Stimulated activated CD8-positive, alpha-beta memory T cell treated with anti-CD3 and anti-CD28 coated beads, Interleukin-12 subunit alpha, Interleukin-12 subunit beta, amount 100 ng/mL, for 24 hours (primary cell): Measurements from ENCODE around the gene NUTM1.
A peak's percentile ranks its signal among the peaks of the same experiment; 100 is the strongest.
"Not testable (repeated sequence)": the region's sequence is repeated elsewhere in the genome, so short reads cannot be mapped to it uniquely, and the experiment has no call there.

ENCODE experiments used
- DNase-seq: peaks from one replicate; pipeline ENCODE4 v3.0.0-alpha.2; 2020; ENCODE audit errors: extremely low read depth

NUTM1 gene

DNA sequence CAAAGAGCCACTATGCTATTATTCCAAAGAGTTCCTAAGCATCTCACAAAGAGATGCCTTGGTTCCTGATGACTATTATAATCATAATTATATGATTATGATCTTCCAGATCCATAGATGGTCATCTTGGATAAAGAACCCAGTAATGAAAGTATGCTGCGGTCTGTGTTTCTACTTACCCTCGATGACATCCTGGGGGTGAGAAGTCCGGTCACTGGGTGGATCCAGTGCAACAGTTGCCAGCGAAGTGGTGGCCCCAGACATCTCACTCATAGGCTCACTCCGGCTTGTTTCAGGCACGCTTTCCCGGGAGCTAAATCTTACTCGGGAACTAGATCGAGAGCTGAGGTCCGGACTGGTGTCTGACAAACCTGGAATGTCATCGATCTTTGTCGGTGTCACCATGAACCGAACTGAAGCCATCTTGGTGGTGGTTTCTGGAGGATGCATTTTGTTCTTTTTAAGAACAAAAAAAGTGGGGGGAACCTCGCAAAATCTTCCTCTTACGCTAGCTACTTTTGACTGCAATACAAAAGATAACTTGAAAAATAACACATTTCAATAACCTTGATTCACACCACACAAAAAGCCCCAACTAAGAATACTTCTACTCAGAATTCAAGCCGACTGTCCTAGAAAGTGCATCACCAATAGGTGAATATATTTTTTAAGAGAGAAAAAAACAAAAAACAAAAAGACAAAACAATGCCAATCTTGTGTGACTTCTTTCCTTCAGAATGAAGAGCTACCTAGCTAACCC lies 6.7 kb upstream of the NUTM1 start:
- no peak for DNase-seq

DNA sequence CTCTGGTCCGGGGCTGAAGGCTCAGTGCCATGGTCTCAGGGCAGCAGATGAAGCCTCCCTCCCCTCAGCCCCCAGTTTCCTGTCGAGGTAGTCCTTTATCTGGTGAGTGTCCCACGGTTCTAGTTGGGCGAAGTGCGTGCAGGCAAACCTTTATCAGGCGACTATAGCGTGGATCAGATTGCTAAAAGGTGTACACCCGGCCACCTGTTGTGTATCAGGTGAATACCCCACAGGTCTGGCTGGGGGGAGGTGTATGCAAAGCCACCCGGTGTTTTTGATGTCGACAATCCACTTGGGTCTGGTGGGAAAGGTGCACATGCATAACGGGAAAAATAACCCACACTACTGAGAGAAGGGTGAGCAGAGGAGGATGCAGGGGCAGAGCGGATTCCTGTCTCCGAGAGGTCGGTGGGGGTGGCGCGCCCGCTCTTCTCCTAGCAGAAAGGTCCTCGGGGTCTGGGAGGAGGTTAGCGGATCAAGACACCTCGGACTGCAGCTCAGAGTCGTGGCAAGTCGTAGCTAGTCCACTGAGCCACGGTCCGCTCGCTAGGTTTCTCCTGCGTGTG lies 6.0 kb upstream of the NUTM1 start:
- no peak for DNase-seq

DNA sequence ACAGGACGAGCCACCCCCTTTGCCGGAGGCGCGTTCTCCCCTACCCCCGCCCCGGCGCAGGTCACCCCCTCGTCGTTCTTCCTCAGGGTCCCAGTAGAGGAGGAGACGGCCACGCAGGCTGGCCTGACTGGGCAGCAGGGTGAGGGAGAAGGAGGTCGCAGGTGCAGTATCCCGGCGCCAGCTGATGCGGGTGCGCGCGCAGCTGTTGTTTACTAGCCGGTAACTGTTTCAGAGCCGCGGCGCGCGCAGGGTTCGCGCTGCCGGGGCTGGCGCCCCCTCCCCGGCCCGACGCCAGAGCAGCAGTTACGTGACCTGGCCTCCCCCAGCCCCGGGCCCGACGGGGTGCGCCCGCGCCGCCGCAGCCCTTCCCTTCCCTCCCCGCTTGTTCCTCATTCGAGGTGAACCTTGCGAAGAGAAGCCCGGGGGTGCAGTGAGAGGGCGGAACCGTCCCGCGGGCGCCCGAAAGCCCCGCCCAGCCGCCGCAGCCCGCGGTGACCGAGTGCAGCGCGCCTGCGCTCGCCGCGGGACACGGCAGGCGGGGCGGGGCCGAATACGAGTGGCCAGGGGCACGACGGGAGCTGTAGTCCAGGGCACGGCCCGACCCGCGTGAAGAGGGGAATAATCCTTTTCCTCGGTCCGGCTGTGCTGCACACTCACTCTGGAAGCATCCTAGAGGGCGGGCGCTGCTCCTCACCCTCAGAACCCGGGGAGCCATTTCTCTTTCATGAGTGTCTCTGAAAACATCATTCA lies 5.4 kb upstream of the NUTM1 start, which contains the start of gene SLC12A6:
Gene SLC12A6, minus strand, starts transcription at position 225 of the 750 bp plus-strand sequence. CDS start 1,101 bp downstream, outside the sequence.
- DNase-seq, result peak; percentile 77

DNA sequence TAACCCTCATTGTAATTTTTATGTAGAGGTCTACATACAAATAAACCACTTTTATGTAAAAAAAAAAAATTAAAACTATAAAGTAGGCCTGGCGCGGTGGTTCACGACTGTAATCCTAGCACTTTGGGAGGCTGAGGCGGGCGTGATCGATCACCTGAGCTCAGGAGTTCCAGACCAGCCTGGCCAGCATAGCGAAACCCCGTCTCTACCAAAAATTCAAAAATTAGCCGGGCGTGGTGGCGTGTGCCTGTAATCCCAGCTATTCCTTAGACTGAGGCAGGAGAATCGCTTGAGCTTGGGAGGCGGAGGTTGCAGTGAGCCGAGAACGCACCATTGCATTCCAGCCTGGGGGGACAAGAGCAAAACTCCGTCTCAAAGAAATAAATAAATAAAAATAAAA lies 4.8 kb upstream of the NUTM1 start:
- no peak for DNase-seq

DNA sequence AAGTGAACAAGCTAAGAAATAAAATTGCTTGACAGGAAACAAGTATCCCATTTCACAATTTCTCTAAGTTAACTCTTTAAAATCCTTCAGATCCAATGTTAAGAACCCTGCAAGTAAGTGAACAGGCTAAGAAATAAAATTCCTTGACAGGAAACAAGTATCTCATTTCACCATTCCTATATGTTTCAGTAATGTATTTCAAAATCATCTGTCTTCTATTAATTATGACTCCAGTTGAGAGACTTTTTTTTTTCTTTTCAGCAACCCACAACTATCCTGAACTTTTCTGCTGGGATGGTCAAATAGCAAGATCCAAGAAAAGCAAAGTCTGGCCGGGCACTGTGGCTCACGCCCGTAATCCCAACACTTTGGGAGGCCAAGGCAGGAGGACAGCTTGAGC lies 3.2 kb upstream of the NUTM1 start:
- DNase-seq, result no peak

DNA sequence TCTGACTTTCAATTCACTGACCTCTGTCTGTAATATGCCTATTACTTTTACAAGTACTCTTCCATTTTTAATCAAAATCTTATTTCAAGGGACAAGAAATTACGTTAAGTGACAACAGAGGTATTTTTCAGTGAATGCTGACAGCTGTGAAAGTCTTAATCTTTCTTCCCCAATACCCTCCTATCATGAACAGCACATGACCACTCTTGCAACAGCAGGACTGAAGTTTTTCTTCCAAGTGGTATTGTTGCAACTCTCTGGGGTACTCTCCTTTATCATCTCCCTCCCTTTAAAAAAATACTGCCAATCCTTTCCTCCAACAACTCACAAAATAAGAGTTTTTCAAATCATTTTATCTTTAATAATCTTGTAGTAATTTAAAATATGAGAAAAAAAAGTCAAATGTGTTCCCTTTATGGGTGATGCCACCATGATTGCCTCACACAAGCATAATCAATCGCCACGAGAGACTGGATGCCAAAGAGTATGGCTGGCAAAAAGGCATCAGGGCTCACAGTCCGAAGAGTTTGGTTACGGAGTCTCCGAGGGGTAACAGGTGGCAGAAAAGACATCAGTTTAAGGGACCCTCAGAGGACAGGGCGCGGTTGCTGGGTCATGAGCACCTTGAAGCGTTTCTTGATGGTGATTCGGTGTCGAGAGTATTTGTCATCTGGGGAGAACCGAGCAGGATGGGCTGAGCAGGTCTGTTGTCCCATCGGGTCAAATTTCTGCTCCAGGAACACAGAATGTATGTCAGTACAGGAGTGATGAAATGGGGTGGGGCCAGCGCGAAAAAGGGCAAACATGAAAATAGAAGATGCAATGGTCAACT lies 1.5 kb upstream of the NUTM1 start:
- DNase-seq, result no peak

DNA sequence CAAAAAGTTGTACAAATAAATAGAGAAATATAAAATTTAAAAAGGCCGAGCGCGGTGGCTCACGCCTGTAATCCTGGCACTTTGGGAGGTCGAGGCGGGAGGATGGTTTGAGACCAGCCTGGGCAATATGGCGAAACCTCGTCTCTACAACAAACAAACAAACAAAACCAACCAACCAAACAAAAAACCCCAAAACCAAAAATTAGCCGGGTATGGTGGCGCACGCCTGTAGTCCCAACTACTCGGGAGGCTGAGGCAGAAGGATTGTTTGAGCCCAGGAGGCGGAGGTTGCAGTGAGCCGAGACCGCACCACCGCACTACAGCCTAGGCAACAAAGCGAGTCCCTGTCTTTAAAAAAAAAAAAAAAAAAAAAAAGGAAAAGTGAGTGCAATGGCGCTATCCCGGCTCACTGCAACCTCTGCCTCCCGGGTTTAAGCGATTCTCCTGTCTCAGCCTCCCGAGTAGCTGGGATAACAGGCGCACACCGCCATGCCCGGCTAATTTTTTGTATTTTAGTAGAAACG lies 840 bp upstream of the NUTM1 start:
- DNase-seq, result not testable (repeated sequence)

DNA sequence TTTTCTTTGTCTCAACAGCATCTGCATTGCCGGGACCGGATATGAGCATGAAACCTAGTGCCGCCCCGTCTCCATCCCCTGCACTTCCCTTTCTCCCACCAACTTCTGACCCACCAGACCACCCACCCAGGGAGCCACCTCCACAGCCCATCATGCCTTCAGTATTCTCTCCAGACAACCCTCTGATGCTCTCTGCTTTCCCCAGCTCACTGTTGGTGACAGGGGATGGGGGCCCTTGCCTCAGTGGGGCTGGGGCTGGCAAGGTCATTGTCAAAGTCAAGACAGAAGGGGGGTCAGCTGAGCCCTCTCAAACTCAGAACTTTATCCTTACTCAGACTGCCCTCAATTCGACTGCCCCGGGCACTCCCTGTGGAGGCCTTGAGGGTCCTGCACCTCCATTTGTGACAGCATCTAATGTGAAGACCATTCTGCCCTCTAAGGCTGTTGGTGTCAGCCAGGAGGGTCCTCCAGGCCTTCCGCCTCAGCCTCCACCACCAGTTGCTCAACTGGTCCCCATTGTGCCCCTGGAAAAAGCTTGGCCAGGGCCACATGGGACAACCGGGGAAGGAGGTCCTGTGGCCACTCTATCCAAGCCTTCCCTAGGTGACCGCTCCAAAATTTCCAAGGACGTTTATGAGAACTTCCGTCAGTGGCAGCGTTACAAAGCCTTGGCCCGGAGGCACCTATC lies 5.0 kb downstream of the NUTM1 start:
- DNase-seq, result no peak

DNA sequence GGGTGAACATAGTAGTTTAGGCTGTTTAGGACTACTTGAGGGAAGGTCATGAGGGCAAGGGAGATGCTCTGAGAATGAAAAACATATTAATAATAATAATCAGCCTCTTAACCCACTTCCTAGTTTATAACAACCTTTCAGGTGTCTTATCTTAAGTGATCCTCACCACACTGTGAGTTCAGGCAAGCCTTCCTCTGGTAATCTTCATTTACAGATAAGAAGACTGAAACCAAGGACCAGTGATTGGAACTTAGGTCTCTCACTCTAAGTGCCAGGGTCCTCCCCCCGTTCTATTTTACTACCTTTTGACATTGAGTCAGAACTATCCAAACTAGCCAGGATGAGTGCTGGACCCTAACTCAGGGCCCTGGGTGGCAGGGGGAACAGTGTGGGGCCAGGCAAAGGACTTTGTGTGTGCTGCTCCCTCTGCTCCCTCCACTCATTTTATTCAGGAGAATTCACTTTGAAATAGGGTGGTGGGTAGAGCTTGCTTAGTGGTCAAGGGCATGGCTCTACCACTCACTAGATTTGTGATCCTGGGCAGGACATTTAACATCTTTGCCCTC lies 5.7 kb downstream of the NUTM1 start:
- no peak for DNase-seq

DNA sequence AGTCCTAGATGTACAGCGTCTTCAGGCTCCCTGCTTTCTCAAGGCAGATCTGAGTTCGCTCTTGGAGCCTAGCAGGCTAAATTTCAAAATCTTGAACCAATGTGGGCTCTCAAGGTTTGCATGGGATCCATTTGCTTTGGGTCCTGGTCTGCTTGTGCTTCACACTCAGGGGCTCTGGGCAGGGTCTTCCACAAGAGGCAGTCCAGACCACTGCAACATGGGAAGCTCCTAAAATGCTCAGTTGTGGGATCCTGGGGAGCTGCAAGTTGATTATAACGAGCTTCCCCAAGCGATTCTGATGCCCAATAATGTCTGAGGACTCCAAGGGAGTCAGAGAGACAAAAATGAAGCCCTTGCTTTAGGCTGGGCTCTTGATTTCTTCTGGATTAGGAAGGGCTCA lies 6.7 kb downstream of the NUTM1 start:
- DNase-seq, result no peak

DNA sequence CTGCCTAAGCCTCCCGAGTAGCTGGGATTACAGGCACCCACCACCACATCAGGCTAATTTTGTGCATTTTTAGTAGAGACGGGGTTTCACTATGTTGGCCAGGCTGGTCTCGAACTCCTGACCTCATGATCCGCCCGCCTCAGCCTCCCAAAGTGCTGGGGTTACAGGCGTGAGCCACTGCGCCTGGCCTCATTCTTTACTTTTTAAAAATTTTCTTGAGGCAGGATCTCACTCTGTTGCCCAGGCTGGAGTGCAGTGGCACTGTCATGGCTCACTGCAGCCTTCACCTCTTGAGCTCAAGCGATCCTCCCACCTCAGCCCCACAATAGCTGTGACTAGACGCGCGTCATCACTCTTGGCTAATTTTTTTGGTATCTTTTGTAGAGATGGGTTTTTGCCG lies 9.9 kb downstream of the NUTM1 start:
- DNase-seq, result not testable (repeated sequence)

DNA sequence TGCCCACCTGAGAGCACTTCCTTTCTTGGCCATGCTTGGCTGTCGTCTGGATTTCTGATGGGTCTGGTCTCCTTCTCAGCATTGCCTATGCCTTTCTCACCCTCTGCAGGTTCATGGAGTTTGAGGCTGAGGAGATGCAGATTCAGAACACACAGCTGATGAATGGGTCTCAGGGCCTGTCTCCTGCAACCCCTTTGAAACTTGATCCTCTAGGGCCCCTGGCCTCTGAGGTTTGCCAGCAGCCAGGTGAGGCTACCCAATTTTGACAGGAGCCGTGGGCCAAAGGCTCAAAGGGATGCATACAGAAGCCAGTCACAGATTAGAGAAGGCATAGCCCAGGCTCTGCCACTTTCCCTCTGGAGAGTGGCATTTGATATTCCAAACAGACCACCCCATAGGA lies 10.5 kb downstream of the NUTM1 start:
- DNase-seq, result no peak

DNA sequence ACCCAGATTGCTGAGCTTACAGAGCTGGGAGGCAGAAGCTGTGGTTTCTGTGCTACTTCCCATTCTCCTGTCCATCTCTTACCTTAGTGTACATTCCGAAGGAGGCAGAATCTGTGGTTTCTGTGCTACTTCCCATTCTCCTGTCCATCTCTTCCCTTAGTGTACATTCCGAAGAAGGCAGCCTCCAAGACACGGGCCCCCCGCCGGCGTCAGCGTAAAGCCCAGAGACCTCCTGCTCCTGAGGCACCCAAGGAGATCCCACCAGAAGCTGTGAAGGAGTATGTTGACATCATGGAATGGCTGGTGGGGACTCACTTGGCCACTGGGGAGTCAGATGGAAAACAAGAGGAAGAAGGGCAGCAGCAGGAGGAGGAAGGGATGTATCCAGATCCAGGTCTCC lies 11.2 kb downstream of the NUTM1 start:
- no peak for DNase-seq

DNA sequence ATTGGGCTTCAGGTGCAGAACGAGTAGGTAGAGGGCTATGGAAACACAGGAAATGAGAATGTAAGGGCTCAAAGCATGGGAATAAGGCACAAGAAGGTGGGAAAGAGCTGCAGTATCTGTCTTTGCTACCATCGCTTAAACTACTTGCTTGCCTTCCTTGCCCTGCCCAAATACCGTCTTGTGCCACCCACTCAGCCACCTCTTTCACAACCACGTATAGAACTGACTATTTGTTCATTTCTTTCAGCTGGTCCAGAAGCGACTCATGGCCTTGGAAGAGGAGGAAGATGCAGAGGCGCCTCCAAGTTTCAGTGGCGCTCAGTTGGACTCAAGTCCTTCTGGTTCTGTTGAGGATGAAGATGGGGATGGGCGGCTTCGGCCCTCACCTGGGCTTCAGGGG lies 12.1 kb downstream of the NUTM1 start:
- DNase-seq, result no peak

DNA sequence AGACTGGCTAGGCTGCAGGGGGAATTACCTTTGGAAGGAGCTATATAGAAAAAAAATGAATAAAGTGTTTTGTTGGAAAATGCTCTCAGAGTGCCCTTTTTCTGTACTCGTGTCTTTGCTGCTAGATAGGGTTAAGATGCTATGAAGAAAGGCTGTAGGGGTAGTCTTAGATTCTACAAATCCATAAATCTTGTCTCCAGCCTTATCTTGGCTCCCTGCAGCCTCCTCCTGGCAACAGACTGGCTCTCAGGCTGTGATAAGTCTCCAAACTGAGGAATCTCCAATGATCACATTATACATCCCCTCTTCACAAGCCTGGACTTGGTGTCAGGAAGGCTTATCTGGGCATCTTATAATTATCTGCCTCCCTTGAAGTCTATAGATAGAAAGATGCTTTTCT lies 14.5 kb downstream of the NUTM1 start:
- no peak for DNase-seq

DNA sequence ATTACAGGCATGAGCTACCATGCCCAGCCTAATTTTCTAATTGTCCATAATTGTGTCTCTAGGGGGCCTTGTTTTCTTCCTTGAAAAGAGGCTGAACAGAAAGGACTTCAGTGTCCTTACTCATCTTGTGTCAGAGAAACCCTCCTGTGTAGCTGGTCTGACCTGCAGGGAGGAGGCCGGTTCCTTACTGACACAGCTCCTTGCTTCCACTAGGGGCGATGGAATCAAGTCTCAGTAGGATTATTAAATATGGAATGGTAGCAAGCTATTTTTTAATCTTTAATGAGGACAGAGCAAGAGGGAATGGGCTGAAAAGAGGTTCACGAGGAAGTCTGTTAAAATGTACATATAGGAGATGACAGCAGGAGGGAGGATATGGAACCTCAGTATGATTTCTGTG lies 15.3 kb downstream of the NUTM1 start:
- DNase-seq, result no peak

DNA sequence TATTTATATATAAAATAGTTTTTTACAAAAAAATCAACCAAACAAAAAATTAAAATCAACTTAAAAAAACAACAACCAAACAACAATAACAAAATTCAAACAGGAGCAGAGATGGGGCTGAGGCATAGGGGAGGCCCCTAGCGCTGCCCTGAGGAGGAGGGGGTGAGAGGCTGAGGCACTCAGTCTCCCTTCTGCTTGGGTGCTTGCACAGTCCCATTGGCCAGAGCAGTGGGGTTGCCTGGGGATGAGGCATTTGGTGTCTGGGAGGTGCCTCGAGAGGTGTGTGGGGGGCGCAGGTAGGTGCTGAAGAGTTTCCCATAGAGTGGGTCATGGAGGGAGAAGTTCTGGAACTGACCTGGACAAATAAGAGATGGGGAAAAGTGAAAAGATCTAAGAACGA lies 15.8 kb downstream of the NUTM1 start:
- DNase-seq, result no peak

DNA sequence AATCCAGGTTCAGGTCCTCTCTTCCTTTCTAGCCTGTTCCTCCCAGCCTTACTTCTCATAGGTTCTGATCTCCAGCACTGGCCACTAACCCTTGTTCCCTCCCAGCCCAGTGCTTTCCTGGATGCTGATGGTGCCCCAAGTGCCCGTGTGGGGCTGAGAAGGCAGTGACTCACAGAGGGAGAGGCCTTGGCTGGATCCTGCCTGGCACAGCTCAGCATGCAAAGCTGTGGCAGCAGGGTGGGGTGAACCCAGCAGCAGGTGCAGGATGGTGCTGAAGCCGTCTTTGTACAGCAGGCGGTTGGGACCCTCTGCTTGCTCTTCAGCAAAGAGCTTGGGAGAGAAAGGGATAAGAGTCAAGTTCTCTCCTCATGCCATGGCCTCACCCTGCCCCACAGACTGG lies 16.3 kb downstream of the NUTM1 start:
- no peak for DNase-seq

DNA sequence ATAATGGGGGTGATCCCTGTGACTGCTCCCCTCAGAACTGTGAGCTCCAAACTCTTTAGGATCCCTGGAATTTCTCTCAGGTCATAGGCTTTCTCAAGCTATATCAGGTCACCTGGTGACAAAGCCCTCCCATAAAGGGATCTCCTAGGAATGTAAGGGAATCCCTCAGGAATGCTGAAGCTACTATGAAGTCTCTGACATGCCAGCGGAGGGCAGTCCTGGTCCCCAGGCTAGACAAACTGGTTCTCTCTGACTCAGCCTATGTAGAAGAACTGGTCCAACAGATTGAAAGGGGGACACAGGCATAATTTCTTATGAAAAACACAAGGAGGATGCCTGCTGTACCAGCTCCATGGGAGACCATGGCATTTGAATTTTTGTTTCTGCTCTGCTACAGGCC lies 17.2 kb downstream of the NUTM1 start:
- no peak for DNase-seq

DNA sequence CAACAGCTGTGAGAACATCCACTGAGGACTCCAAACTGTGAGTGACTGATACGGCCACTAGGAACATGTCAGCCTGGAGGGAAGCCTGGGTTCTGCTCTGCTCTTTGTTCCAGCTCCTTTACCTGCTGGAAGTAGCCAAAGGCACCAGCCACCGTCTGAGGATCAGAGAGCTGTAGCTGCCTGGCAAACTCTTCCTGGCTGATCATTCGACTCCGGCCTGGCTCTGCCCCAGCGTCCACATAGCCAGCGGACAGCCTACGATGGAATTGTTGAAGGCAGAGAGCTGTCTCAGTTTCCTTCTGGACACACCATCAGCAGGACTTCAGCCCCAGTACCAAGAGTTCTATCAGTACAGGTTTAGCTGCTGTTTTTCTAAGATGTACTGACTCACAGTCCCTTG lies 18.2 kb downstream of the NUTM1 start:
- DNase-seq, result no peak
